ENCODE measurements around the gene PLP2. TPM values are rescaled to one million over a fixed set of nuclear protein-coding genes. Genes with fewer than 3 reads are reported as not detected.

PLP2 gene
- total and polyA plus RNA-seq, 7 experiments from 2014 or later = 64.2 to 132 (median 98.5) TPM

GRCh38 chrX:49160908-49161307, 10.8 kb upstream of the PLP2 start:
- CTCF ChIA-PET = interaction anchor here (0.6 kb wide), 1 partner anchor 40 kb away, joined by 4 read pairs; no protein-coding TSS in a partner anchor
- no peak overlapping the region for H3K4me3 Mint-ChIP-seq

GRCh38 chrX:49161632-49162031, 10.1 kb upstream of the PLP2 start:
- Mint-ChIP-seq H3K27ac (peak overlapping the region in 1 of 9 donors; percentile 6), H3K4me1 (peaks cover 7 to 22% (median 13%) of the 10 kb centered on the region in 7 donors), H3K9me3 (peaks cover 0 to 2% (median 0%) of the 10 kb centered on the region in 11 donors), H3K36me3 (peaks cover 0 to 3% (median 0%) of the 10 kb centered on the region in 5 donors), H3K27me3 (peaks cover 0 to 2% (median 0%) of the 10 kb centered on the region in 5 donors), H3K4me3 (no peak overlapping the region)
- Histone ChIP-seq H3K4me1 (ENCODE audit: control insufficient read depth in 2 of 2, insufficient read depth in 2 of 2, low read length in 2 of 2) (peaks cover 6 to 9% of the 10 kb centered on the region in 2 donors), H3K27me3 (ENCODE audit: control insufficient read depth in 2 of 2, insufficient read depth in 2 of 2, low read length in 2 of 2) (no peaks in the 10 kb centered on the region), H3K4me3 (ENCODE audit: low read length) (no peak overlapping the region), H3K27ac (ENCODE audit: low read depth, low read length) (no peak overlapping the region), H3K9me3 (ENCODE audit: control insufficient read depth in 2 of 3, low read length in 3 of 3) (no peaks in the 10 kb centered on the region), H3K36me3 (ENCODE audit: control insufficient read depth in 2 of 3, insufficient read depth in 3 of 3, low read length in 3 of 3) (no peaks in the 10 kb centered on the region)
- POLR2A ChIA-PET = interaction anchor here (0.7 kb wide), 1 partner anchor 588 kb away, joined by 3 read pairs; the partner anchor contains the start of gene RBM3
- CTCF ChIA-PET = interaction anchor here (0.6 kb wide), 1 partner anchor 40 kb away, joined by 4 read pairs; no protein-coding TSS in a partner anchor
- intact Hi-C loops (cut with micrococcal nuclease) = loop anchor here (2.0 to 10.0 kb wide), 4 partner anchors 39 to 716 kb away; partner anchors contain the start of genes PQBP1 (in 2 of the 2), TIMM17B (in 2 of the 2), GPKOW (in 1 of the 2) and PRAF2 (in 1 of the 2)
- ATAC-seq (no peak), DNase-seq (no peak)

More at GRCh38 chrX:49160908-49161307, 10.8 kb upstream of the PLP2 start:
- no peaks in the 10 kb centered on the region for H3K27me3 ChIP-seq (ENCODE audit: control insufficient read depth in 2 of 2, insufficient read depth in 2 of 2, low read length in 2 of 2)
- Mint-ChIP-seq H3K4me1 (peaks cover 7 to 17% (median 9%) of the 10 kb centered on the region in 7 donors), H3K36me3 (peaks cover 0 to 3% (median 0%) of the 10 kb centered on the region in 5 donors), H3K27ac (no peak overlapping the region), H3K9me3 (peaks cover 0 to 2% (median 0%) of the 10 kb centered on the region in 11 donors), H3K27me3 (peaks cover 0 to 2% (median 0%) of the 10 kb centered on the region in 5 donors)
- H3K27ac ChIP-seq (ENCODE audit: low read depth, low read length) = no peak overlapping the region
- H3K9me3 ChIP-seq (ENCODE audit: control insufficient read depth in 2 of 3, low read length in 3 of 3) = no peaks in the 10 kb centered on the region
- POLR2A ChIA-PET = no interaction called here
- intact Hi-C loops (cut with micrococcal nuclease) = loop anchor here (5.0 to 10.0 kb wide), 3 partner anchors 86 to 716 kb away; partner anchors contain the start of genes PQBP1 (in 2 of the 2), TIMM17B (in 2 of the 2), PRAF2 (in 1 of the 2) and USP27X (in 1 of the 2)
- DNase-seq (no peak), ATAC-seq (no peak)
- H3K4me3 ChIP-seq (ENCODE audit: low read length) = no peak overlapping the region
- no peaks in the 10 kb centered on the region for H3K36me3 ChIP-seq (ENCODE audit: control insufficient read depth in 2 of 3, insufficient read depth in 3 of 3, low read length in 3 of 3)
- H3K4me1 ChIP-seq (ENCODE audit: control insufficient read depth in 2 of 2, insufficient read depth in 2 of 2, low read length in 2 of 2) = peaks cover 3 to 6% of the 10 kb centered on the region in 2 donors

GRCh38 chrX:49162620-49163019, 9.1 kb upstream of the PLP2 start, which contains the start of gene MAGIX:
MAGIX (plus strand) TSS chrX:49162758; CDS start chrX:49162890, 132 bp downstream.
- ATAC-seq = no peak
- peaks cover 0 to 2% (median 0%) of the 10 kb centered on the region in 11 donors for H3K9me3 Mint-ChIP-seq
- CTCF ChIA-PET = no interaction called here

GRCh38 chrX:49163555-49164419, 7.9 kb upstream of the PLP2 start:
- Mint-ChIP-seq H3K4me1 (peaks cover 13 to 33% (median 26%) of the 10 kb centered on the region in 7 donors), H3K4me3 (peak overlapping the region; percentile 72 to 84 (median 81)), H3K27me3 (peaks cover 0 to under 1% (median 0%) of the 10 kb centered on the region in 5 donors), H3K36me3 (peaks cover 0 to 3% (median 0%) of the 10 kb centered on the region in 5 donors), H3K9me3 (peaks cover 0 to 2% (median 0%) of the 10 kb centered on the region in 11 donors), H3K27ac (peak overlapping the region; percentile 79 to 97 (median 92))
- Histone ChIP-seq H3K27ac (ENCODE audit: low read depth, low read length) (peak overlapping the region; percentile 74), H3K4me1 (ENCODE audit: control insufficient read depth in 2 of 2, insufficient read depth in 2 of 2, low read length in 2 of 2) (peaks cover 14 to 16% of the 10 kb centered on the region in 2 donors), H3K4me3 (ENCODE audit: low read length) (peak overlapping the region; percentile 50), H3K27me3 (ENCODE audit: control insufficient read depth in 2 of 2, insufficient read depth in 2 of 2, low read length in 2 of 2) (no peaks in the 10 kb centered on the region), H3K36me3 (ENCODE audit: control insufficient read depth in 2 of 3, insufficient read depth in 3 of 3, low read length in 3 of 3) (no peaks in the 10 kb centered on the region), H3K9me3 (ENCODE audit: control insufficient read depth in 2 of 3, low read length in 3 of 3) (no peaks in the 10 kb centered on the region)
- ChIA-PET CTCF (interaction anchor here (0.6 to 1.2 kb wide), 3 partner anchors 9 to 93 kb away, joined by 3 to 4 read pairs (median 3); no protein-coding TSS in a partner anchor), POLR2A (interaction anchor here (1.1 kb wide), 1 partner anchor 9 kb away, joined by 3 read pairs; no protein-coding TSS in a partner anchor)
- peak; percentile 74 for ATAC-seq
- intact Hi-C loops (cut with micrococcal nuclease) = loop anchor here (1.0 to 10.0 kb wide), 6 partner anchors 9 to 714 kb away; partner anchors contain the start of genes GPKOW (in 2 of the 2), PQBP1 (in 2 of the 2), TIMM17B (in 2 of the 2) and PRAF2 (in 1 of the 2)
- peak; percentile 71 to 84 (median 80) for DNase-seq

More at GRCh38 chrX:49162620-49163019, 9.1 kb upstream of the PLP2 start, which contains the start of gene MAGIX:
- DNase-seq = no peak
- H3K36me3 Mint-ChIP-seq = peaks cover 0 to 3% (median 0%) of the 10 kb centered on the region in 5 donors
- peak within 1 kb of the TSS; percentile 50 for H3K4me3 ChIP-seq (ENCODE audit: low read length)
- H3K36me3 ChIP-seq (ENCODE audit: control insufficient read depth in 2 of 3, insufficient read depth in 3 of 3, low read length in 3 of 3) = no peaks in the 10 kb centered on the region
- H3K4me1 Mint-ChIP-seq = peaks cover 11 to 29% (median 21%) of the 10 kb centered on the region in 7 donors
- peaks cover 10 to 13% of the 10 kb centered on the region in 2 donors for H3K4me1 ChIP-seq (ENCODE audit: control insufficient read depth in 2 of 2, insufficient read depth in 2 of 2, low read length in 2 of 2)
- intact Hi-C loops (cut with micrococcal nuclease) = loop anchor here (1.0 to 10.0 kb wide), 6 partner anchors 10 to 715 kb away; partner anchors contain the start of genes GPKOW (in 2 of the 2), PQBP1 (in 2 of the 2), TIMM17B (in 2 of the 2) and PRAF2 (in 1 of the 2)
- no peaks in the 10 kb centered on the region for H3K9me3 ChIP-seq (ENCODE audit: control insufficient read depth in 2 of 3, low read length in 3 of 3)
- POLR2A ChIA-PET = no interaction called here
- no peaks in the 10 kb centered on the region for H3K27me3 ChIP-seq (ENCODE audit: control insufficient read depth in 2 of 2, insufficient read depth in 2 of 2, low read length in 2 of 2)
- H3K27ac ChIP-seq (ENCODE audit: low read depth, low read length) = peak within 1 kb of the TSS; percentile 74
- peak within 1 kb of the TSS; percentile 43 to 84 (median 72) for H3K4me3 Mint-ChIP-seq
- peaks cover 0 to 2% (median 0%) of the 10 kb centered on the region in 5 donors for H3K27me3 Mint-ChIP-seq
- peak within 1 kb of the TSS in 8 of 9 donors; percentile 6 to 92 (median 78) for H3K27ac Mint-ChIP-seq

- ChIA-PET CTCF (interaction anchor here (0.8 to 1.2 kb wide), 2 partner anchors 9 to 10 kb away, joined by 3 read pairs; no protein-coding TSS in a partner anchor), POLR2A (interaction anchor here (0.8 to 1.0 kb wide), 2 partner anchors 10 to 26 kb away, joined by 3 read pairs; no protein-coding TSS in a partner anchor)
- Mint-ChIP-seq H3K4me3 (peak overlapping the region; percentile 72 to 87 (median 80)), H3K9me3 (peaks cover 0 to 2% (median 0%) of the 10 kb centered on the region in 11 donors), H3K36me3 (peaks cover 0 to 3% (median 0%) of the 10 kb centered on the region in 5 donors), H3K27ac (peak overlapping the region in 7 of 9 donors; percentile 79 to 97 (median 92)), H3K4me1 (peaks cover 13 to 38% (median 27%) of the 10 kb centered on the region in 7 donors), H3K27me3 (no peaks in the 10 kb centered on the region)
- H3K27ac ChIP-seq (ENCODE audit: low read depth, low read length) = no peak overlapping the region
- no peaks in the 10 kb centered on the region for H3K9me3 ChIP-seq (ENCODE audit: control insufficient read depth in 2 of 3, low read length in 3 of 3)
- no peaks in the 10 kb centered on the region for H3K36me3 ChIP-seq (ENCODE audit: control insufficient read depth in 2 of 3, insufficient read depth in 3 of 3, low read length in 3 of 3)
- peaks cover 14 to 16% of the 10 kb centered on the region in 2 donors for H3K4me1 ChIP-seq (ENCODE audit: control insufficient read depth in 2 of 2, insufficient read depth in 2 of 2, low read length in 2 of 2)
- no peak overlapping the region for H3K4me3 ChIP-seq (ENCODE audit: low read length)
- no peaks in the 10 kb centered on the region for H3K27me3 ChIP-seq (ENCODE audit: control insufficient read depth in 2 of 2, insufficient read depth in 2 of 2, low read length in 2 of 2)
- intact Hi-C loops (cut with micrococcal nuclease) = loop anchor here (5.0 to 10.0 kb wide), 3 partner anchors 90 to 713 kb away; partner anchors contain the start of genes PQBP1 (in 2 of the 2), TIMM17B (in 2 of the 2), PRAF2 (in 1 of the 2) and USP27X (in 1 of the 2)
- ATAC-seq (no peak), DNase-seq (no peak)
Measured at GRCh38 chrX:49164589-49165360, 6.9 kb upstream of the PLP2 start.

Measured in naive thymus-derived CD4-positive, alpha-beta T cell (primary cell).